Mononuclear cell (primary cell): ENCODE data around the gene MFSD2A. TPM values are rescaled to one million over a fixed set of nuclear protein-coding genes. Genes with fewer than 3 reads are reported as not detected.
"Not testable (repeated sequence)": the region's sequence is repeated elsewhere in the genome, so short reads cannot be mapped to it uniquely, and the experiment has no call there.

Experiments used
- H3K27me3 ChIP-seq: 2 replicates; pipeline ENCODE4 v1.6.0; 2011; ENCODE audit warnings: low read length, control low read depth; ENCODE audit not compliant: insufficient read depth
- H3K4me1 ChIP-seq: 2 replicates; pipeline ENCODE4 v1.5.1; 2011; ENCODE audit warnings: mild to moderate bottlenecking, low read length, control low read depth; ENCODE audit not compliant: insufficient read depth
- H3K4me3 ChIP-seq: 2 replicates; pipeline ENCODE4 v1.5.1; 2011; ENCODE audit warnings: mild to moderate bottlenecking, low read length, moderate library complexity
- H3K9me3 ChIP-seq: 2 replicates; pipeline ENCODE4 v1.5.1; 2011; ENCODE audit warnings: low read depth, mild to moderate bottlenecking, control low read depth, low read length
- total RNA-seq: library from RNA; depleted of rRNA; stranded (reverse); fragments of >200 nt; gene quantifications from one replicate; pipeline ENCODE4 v1.2.3, GENCODE V29; 2012

Gene MFSD2A
- 8.4 TPM for total RNA-seq

GRCh38 chr1:39954870-39955546, at the start of gene MFSD2A:
MFSD2A (plus strand) TSS chr1:39955145; CDS start chr1:39955293, 148 bp downstream.
- peaks cover 68% of the 10 kb centered on the region for H3K4me1 ChIP-seq
- H3K27me3 ChIP-seq, result no peaks in the 10 kb centered on the region
- H3K4me3 ChIP-seq, result peak within 1 kb of the TSS; percentile 51
- H3K9me3 ChIP-seq, result no peaks in the 10 kb centered on the region

- Histone ChIP-seq H3K9me3 (peaks cover 6% of the 10 kb centered on the region), H3K27me3 (peaks cover 34% of the 10 kb centered on the region), H3K4me3 (no peak overlapping the region), H3K4me1 (peaks cover 55% of the 10 kb centered on the region)
Measured at GRCh38 chr1:39905172-39905571, 49.8 kb upstream of the MFSD2A start.

DNA sequence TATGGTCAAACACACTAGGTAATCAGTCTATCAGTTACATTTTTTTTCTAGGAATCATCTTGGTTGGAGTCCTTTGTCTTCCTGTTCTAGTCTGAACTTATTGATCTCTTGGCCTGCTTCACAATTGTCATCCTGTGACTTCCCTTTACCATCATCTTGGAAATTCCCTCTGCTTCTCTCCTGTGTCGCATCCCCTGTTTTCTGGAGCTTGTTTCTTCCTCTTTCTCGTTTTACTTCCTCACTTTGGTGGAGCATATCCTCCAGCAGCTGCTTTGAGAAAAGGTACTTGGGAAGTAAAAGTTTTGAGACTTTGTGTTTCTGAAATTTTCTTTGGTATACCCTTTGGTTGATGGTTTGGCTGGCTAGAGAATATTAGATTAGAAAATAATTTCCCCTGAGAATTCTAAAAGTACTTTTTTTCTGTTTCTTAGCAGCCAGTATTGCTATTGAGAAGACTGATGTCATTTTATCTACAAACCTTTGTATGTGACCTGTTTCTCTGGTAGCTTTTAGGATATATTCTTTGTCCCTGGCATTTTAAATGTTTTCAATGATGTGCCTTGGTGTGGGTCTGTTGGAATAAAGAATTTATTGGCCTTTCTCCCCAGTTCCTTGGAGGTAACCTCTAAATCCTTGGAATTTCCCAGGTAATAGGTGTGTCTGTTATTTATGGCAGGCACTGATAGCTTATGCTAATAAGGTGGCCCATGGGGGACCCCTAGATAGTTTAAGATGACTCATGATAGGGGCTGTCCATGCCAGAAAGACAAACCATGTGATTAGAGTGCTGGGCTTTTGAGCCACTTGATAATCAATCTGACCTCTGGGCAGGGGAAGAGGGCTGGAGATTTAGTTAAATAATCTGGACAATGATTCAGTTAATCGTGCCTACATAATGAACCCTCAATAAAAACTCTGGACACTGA, 47.2 kb upstream of the MFSD2A start:
- H3K4me3 ChIP-seq, result no peak overlapping the region
- peaks cover 37% of the 10 kb centered on the region for H3K4me1 ChIP-seq
- peaks cover 6% of the 10 kb centered on the region for H3K9me3 ChIP-seq
- peaks cover 18% of the 10 kb centered on the region for H3K27me3 ChIP-seq

DNA sequence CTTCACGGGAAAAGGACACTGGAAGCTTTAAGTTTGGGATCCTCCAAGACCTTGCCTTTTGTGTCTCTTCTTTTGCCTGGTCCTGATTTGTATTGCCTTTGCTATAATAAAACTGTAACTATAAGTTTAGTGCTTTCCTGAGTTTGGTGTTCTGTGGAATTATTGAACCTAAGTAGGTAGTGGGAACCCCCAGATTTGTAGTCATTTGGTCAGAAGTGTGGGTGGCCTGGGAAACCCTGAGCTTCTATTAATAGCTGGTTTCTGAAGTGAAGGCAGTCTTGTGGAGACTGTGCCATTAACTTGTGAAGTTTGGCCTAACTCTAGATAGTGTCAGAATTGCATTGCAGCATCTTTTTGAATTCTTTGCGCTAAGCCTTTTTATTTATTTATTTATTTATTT, 46.4 kb upstream of the MFSD2A start:
- Histone ChIP-seq H3K27me3 (peaks cover 11% of the 10 kb centered on the region), H3K4me1 (peaks cover 35% of the 10 kb centered on the region), H3K9me3 (peaks cover 6% of the 10 kb centered on the region), H3K4me3 (no peak overlapping the region)

GRCh38 chr1:39910263-39910662, 44.7 kb upstream of the MFSD2A start:
- Histone ChIP-seq H3K4me1 (peaks cover 29% of the 10 kb centered on the region), H3K27me3 (peaks cover 7% of the 10 kb centered on the region), H3K4me3 (no peak overlapping the region), H3K9me3 (peaks cover 6% of the 10 kb centered on the region)

DNA sequence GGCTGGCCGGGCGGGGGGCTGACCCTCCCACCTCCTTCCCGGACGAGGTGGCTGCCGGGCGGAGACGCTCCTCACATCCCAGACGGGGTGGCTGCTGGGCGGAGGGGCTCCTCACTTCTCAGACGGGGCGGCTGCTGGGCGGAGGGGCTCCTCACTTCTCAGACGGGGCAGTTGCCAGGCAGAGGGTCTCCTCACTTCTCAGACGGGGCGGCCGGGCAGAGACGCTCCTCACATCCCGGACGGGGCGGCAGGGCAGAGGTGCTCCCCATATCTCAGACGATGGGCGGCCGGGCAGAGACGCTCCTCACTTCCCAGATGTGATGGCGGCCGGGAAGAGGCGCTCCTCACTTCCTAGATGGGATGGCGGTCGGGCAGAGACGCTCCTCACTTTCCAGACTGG, 41.8 kb upstream of the MFSD2A start:
- not testable (repeated sequence) for H3K4me1 ChIP-seq, H3K9me3 ChIP-seq, H3K27me3 ChIP-seq, H3K4me3 ChIP-seq

DNA sequence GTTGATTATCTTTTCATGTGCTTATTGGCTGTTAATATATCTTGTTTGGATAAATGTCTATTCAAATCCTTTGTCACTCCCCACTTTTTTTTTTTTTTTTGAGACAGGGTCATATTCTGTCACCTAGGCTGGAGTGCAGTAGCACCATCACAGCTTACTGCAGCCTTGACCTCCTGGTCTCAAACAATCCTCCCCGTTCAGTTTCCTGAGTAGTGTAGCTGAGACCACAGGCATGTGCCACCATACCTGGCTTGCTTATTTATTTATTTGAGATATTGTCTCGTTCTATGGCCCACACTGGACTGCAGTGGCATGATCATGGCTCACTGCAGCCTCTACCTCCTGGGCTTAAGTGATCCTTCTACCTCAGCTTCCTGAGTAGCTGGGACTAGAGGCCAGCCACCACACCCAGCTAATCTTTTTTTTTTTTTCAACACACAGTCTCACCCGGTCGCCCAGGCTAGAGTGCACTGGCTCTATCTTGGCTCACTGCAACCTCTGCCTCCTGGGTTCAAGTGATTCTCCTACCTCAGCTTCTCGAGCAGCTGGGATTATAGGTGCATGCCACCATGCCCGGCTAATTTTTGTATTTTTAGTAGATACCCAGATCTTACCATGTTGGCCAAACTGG, 39.3 kb upstream of the MFSD2A start:
- Histone ChIP-seq H3K27me3 (no peaks in the 10 kb centered on the region), H3K9me3 (no peaks in the 10 kb centered on the region), H3K4me3 (no peak overlapping the region), H3K4me1 (no peaks in the 10 kb centered on the region)

DNA sequence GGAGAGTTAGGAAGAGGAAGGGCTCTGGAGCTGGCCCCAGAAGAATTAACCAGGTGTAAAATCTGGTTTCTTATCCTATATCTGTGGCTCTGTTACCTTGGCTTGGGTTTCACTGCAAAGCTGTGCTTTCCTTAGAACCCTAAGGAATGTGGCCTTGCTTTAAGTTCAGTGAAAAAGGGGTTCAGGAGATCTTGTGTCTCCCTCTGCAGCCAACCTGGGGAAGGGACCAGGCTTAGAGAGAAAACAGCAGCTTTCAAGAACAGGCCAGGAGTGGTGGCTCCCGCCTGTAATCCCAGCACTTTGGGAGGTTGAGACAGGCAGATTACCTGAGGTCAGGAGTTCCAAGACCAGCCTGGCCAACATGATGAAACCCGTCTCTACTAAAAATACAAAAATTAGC, 37.1 kb upstream of the MFSD2A start:
- no peaks in the 10 kb centered on the region for H3K4me1 ChIP-seq
- H3K9me3 ChIP-seq, result no peaks in the 10 kb centered on the region
- H3K4me3 ChIP-seq, result no peak overlapping the region
- H3K27me3 ChIP-seq, result no peaks in the 10 kb centered on the region

DNA sequence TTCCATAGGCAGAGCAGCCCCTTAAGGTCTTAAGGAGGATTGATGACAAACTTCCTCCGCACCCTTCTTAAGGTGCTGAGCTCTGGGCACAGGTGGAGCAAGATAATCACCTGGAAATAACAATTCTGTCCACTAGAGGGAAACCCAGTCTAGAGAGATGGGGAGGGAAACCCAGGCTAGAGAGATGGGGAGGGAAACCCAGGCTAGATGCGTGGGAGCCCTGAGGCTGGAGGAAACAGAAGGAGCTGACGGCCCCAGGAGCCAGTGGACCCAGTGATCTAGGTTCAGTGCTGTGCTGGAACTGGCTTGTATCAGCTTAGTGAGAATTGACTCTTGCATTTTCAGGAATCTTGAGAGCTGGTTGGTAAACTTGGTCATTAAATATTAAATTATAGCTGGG, 35.4 kb upstream of the MFSD2A start:
- H3K4me1 ChIP-seq, result no peaks in the 10 kb centered on the region
- no peaks in the 10 kb centered on the region for H3K9me3 ChIP-seq
- H3K27me3 ChIP-seq, result no peaks in the 10 kb centered on the region
- no peak overlapping the region for H3K4me3 ChIP-seq

GRCh38 chr1:39922251-39922688, 32.7 kb upstream of the MFSD2A start:
- Histone ChIP-seq H3K9me3 (no peaks in the 10 kb centered on the region), H3K27me3 (no peaks in the 10 kb centered on the region), H3K4me3 (no peak overlapping the region), H3K4me1 (peaks cover 19% of the 10 kb centered on the region)

GRCh38 chr1:39925721-39926342, 29.1 kb upstream of the MFSD2A start:
- no peaks in the 10 kb centered on the region for H3K27me3 ChIP-seq
- peaks cover 33% of the 10 kb centered on the region for H3K4me1 ChIP-seq

GRCh38 chr1:39926343-39926793, 28.6 kb upstream of the MFSD2A start:
- no peak overlapping the region for H3K4me3 ChIP-seq
- H3K4me1 ChIP-seq, result peaks cover 35% of the 10 kb centered on the region
- no peaks in the 10 kb centered on the region for H3K27me3 ChIP-seq
- no peaks in the 10 kb centered on the region for H3K9me3 ChIP-seq

More at GRCh38 chr1:39925721-39926342, 29.1 kb upstream of the MFSD2A start:
- H3K9me3 ChIP-seq, result no peaks in the 10 kb centered on the region
- no peak overlapping the region for H3K4me3 ChIP-seq

DNA sequence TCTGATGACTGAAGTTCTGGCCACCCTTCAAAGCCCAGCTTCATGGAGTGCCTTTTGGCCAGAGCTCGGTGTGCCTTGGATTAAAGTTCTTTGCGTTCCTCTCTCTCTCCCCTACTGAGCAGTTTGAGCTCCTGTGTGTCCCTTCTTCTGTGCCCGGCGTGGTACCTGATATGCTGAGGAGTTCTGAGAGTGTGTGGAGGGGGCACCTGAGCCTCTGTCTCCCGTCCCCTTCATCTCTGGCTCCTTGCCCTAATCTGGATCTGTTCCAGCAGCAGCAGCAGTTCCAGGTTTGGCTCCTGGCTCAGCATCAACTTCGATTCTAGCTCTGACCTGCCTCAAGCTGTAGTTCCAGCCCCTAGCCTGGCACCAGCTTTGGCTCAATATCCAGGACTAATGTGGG, 28.1 kb upstream of the MFSD2A start:
- Histone ChIP-seq H3K4me3 (no peak overlapping the region), H3K27me3 (no peaks in the 10 kb centered on the region), H3K9me3 (no peaks in the 10 kb centered on the region), H3K4me1 (peaks cover 35% of the 10 kb centered on the region)

DNA sequence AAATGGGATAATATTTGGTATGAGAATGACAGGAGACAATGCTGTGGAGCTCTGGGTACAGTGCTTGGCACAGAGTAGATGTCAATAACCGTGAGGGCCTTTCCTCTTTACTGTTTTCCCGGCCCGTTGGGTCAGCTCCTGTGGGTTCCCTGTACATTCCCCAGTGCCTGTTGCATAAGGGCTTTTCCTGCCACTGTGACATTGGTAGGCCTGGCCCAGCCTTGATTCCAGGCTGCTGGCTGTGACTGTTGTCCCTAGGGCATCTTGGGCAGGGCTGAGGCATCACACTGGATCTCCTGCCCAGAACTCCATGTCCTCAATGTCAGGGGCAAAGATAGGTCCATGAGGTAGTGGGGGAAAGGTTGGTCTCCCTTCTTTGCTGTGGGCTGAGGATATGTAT, 27.4 kb upstream of the MFSD2A start:
- no peaks in the 10 kb centered on the region for H3K9me3 ChIP-seq
- H3K4me1 ChIP-seq, result peaks cover 39% of the 10 kb centered on the region
- no peaks in the 10 kb centered on the region for H3K27me3 ChIP-seq
- no peak overlapping the region for H3K4me3 ChIP-seq
